Measurements from ENCODE around the gene MAPK14. TPM values are rescaled to one million over a fixed set of nuclear protein-coding genes. Genes with fewer than 3 reads are reported as not detected.

MAPK14 gene
- total RNA-seq, 1 donor from 2014 or later = 73.2 TPM

- no peak for DNase-seq (ENCODE audit: low spot score)
- no peaks in the 10 kb centered on the region for H3K36me3 Mint-ChIP-seq (ENCODE audit: low read depth, unreplicated experiment)
- H3K27me3 Mint-ChIP-seq (ENCODE audit: unreplicated experiment) = peaks cover 1% of the 10 kb centered on the region
- peaks cover 4% of the 10 kb centered on the region for H3K4me1 Mint-ChIP-seq (ENCODE audit: unreplicated experiment)
- H3K4me3 Mint-ChIP-seq (ENCODE audit: unreplicated experiment) = no peak overlapping the region
- no peak overlapping the region for H3K27ac Mint-ChIP-seq (ENCODE audit: unreplicated experiment)
- TF ChIP-seq, protein P1, sequence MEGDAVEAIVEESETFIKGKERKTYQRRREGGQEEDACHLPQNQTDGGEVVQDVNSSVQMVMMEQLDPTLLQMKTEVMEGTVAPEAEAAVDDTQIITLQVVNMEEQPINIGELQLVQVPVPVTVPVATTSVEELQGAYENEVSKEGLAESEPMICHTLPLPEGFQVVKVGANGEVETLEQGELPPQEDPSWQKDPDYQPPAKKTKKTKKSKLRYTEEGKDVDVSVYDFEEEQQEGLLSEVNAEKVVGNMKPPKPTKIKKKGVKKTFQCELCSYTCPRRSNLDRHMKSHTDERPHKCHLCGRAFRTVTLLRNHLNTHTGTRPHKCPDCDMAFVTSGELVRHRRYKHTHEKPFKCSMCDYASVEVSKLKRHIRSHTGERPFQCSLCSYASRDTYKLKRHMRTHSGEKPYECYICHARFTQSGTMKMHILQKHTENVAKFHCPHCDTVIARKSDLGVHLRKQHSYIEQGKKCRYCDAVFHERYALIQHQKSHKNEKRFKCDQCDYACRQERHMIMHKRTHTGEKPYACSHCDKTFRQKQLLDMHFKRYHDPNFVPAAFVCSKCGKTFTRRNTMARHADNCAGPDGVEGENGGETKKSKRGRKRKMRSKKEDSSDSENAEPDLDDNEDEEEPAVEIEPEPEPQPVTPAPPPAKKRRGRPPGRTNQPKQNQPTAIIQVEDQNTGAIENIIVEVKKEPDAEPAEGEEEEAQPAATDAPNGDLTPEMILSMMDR (IDR thresholded peaks at IDR 0.05; ENCODE audit: unreplicated experiment) = no peak
- H3K9me3 Mint-ChIP-seq (ENCODE audit: unreplicated experiment) = no peaks in the 10 kb centered on the region
Measured at GRCh38 chr6:36154286-36154685, 126.7 kb downstream of the MAPK14 start.

- no peak for DNase-seq (ENCODE audit: low spot score)
- Mint-ChIP-seq H3K36me3 (ENCODE audit: low read depth, unreplicated experiment) (no peaks in the 10 kb centered on the region), H3K27ac (ENCODE audit: unreplicated experiment) (no peak overlapping the region), H3K27me3 (ENCODE audit: unreplicated experiment) (peaks cover 1% of the 10 kb centered on the region), H3K9me3 (ENCODE audit: unreplicated experiment) (no peaks in the 10 kb centered on the region), H3K4me3 (ENCODE audit: unreplicated experiment) (no peak overlapping the region), H3K4me1 (ENCODE audit: unreplicated experiment) (peaks cover under 1% of the 10 kb centered on the region)
- TF ChIP-seq, protein P1 (IDR thresholded peaks at IDR 0.05; ENCODE audit: unreplicated experiment) = no peak
Measured at GRCh38 chr6:36155662-36156061, 128.1 kb downstream of the MAPK14 start.

- Mint-ChIP-seq H3K9me3 (ENCODE audit: unreplicated experiment) (no peaks in the 10 kb centered on the region), H3K4me1 (ENCODE audit: unreplicated experiment) (no peaks in the 10 kb centered on the region), H3K4me3 (ENCODE audit: unreplicated experiment) (no peak overlapping the region), H3K27me3 (ENCODE audit: unreplicated experiment) (no peaks in the 10 kb centered on the region), H3K27ac (ENCODE audit: unreplicated experiment) (no peak overlapping the region), H3K36me3 (ENCODE audit: low read depth, unreplicated experiment) (no peaks in the 10 kb centered on the region)
- DNase-seq (ENCODE audit: low spot score) = no peak
- TF ChIP-seq, protein P1 (IDR thresholded peaks at IDR 0.05; ENCODE audit: unreplicated experiment) = no peak
Measured at GRCh38 chr6:36160147-36160760, 132.6 kb downstream of the MAPK14 start.

Other genes starting within 250 kb of the MAPK14 start
- gene CLPSL1, start 246.8 kb upstream of the MAPK14 start, total RNA-seq (ENCODE audit: unreplicated experiment) = not detected
- gene CLPS, start 230.5 kb upstream of the MAPK14 start, total RNA-seq (ENCODE audit: unreplicated experiment) = not detected
- not detected for gene LHFPL5, start 222.5 kb upstream of the MAPK14 start, total RNA-seq (ENCODE audit: unreplicated experiment)
- gene SRPK1, start 106.7 kb upstream of the MAPK14 start, total RNA-seq (ENCODE audit: unreplicated experiment) = 59.6 TPM
- 0.97 TPM for gene SLC26A8, start 3.2 kb upstream of the MAPK14 start, total RNA-seq (ENCODE audit: unreplicated experiment)
- 6.6 TPM for gene MAPK13, start 102.7 kb downstream of the MAPK14 start, total RNA-seq (ENCODE audit: unreplicated experiment)
- 37.6 TPM for gene BRPF3, start 168.9 kb downstream of the MAPK14 start, total RNA-seq (ENCODE audit: unreplicated experiment)
- gene PNPLA1, start 242.3 kb downstream of the MAPK14 start, total RNA-seq (ENCODE audit: unreplicated experiment) = not detected